GM19239 (cell line): Measurements from ENCODE around the gene NPY2R.

ENCODE experiments used
- DNase-seq: peaks from one replicate; pipeline ENCODE4 v3.0.0; 2011; ENCODE audit warnings: low spot score; ENCODE audit not compliant: insufficient read length
- FAIRE-seq: peaks from 2 replicates; lab custom pipeline; 2011; peaks lifted over from hg19 to GRCh38; lab: Jason Lieb, UNC

Gene NPY2R, protein sequence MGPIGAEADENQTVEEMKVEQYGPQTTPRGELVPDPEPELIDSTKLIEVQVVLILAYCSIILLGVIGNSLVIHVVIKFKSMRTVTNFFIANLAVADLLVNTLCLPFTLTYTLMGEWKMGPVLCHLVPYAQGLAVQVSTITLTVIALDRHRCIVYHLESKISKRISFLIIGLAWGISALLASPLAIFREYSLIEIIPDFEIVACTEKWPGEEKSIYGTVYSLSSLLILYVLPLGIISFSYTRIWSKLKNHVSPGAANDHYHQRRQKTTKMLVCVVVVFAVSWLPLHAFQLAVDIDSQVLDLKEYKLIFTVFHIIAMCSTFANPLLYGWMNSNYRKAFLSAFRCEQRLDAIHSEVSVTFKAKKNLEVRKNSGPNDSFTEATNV

DNA sequence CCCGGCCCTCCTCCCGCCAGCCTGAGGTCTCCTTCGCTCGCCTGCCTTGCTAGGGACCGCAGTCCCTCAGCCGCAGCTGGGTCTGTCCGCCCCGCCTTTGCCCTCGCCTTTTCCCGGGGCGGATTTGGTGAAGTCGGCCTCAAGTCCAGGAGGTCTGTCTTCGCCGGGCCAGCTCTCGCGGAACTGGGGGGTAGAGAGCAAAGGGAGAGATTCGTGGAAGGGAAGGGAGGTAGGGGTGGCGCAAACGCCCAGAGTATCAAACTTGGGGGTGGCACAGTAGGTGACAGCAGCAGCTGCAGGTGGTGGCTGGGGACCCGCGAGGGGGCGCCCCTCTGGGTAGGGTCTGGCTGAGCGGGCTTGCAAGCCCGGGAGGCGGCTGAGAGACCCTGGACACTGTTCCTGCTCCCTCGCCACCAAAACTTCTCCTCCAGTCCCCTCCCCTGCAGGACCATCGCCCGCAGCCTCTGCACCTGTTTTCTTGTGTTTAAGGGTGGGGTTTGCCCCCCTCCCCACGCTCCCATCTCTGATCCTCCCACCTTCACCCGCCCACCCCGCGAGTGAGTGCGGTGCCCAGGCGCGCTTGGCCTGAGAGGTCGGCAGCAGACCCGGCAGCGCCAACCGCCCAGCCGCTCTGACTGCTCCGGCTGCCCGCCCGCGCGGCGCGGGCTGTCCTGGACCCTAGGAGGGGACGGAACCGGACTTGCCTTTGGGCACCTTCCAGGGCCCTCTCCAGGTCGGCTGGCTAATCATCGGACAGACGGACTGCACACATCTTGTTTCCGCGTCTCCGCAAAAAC, at the start of gene NPY2R:
TSS of gene NPY2R (plus strand) at position 379 of the 797 bp plus-strand sequence. CDS start 5,304 bp downstream, outside the sequence.
- FAIRE-seq (no peak), DNase-seq (no peak)

DNA sequence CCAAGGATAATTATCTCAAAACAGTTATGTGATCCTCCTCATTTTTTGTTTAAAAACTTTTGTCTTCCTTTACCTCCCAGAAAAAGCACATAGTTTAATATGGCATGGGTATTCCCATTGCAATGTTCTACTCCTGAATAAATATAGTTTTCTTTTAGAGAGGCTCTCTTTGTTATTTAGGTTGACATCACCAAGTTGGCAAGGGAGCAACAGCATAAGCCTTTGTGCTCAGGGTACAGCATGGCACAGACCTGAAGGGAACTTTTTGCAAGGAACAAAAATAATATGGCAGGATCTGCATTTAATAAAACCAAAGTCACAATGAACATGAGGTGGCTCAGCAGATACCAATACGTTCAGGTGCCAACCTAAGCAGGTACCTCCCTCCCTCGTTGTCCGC, 47.1 kb upstream of the NPY2R start:
- FAIRE-seq = no peak

DNA sequence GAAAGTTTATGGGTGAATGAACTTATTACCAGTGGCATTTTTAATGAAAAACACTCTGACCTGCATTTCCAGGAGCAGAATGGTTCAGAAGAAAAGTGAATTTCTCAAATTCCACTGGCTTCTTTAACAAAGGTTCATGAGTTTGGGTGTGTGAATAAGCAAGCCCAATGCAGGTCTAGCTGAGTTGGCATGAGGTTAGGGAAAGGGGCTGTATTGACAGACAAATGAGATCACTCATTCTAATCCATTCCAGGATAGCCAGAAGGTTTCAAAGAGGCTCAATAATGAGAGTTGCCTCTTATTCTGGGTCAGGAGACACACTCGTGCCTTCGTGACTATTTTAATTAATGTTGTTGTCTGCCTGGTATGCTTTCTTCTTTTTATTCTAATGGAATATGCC, 43.7 kb upstream of the NPY2R start:
- no peak for FAIRE-seq
- DNase-seq = no peak

More for the DNA sequence above, 47.1 kb upstream of the NPY2R start:
- no peak for DNase-seq

DNA sequence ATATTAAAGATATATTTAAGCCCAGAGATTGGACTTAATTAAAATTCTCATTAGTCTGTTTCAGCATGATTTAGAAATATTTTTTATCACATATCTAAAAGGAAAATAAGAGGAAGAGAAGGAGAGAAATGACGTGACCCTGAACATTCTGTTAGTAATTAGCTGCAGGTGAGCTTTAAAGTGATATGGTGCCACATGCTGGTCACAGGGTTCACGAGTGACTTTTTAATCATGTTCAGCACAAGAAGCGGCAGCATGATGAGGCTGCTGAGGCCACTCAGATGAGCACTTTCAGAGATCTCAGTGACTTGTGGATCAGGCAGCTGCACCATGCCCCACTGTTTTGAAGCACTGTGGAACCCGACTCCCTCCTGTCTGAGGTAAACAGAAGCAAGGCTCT, 37.9 kb upstream of the NPY2R start:
- no peak for DNase-seq
- no peak for FAIRE-seq

DNA sequence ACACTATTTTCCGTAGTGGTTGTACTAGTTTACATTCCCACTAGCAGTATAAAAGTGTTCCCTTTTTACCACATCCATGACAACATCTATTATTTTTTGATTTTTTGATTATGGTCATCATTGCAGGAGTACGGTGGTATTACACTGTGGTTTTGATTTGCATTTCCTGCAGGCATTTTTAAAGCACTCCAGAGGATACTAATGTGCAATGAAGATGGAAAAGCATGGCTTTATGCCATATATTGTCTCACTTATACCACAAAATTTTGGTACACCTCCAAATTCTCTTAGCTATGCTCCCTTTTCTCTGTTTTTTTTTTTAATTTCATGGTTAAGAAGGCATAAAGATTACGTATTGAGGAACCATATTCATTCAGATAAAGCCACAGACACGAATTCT, 35.1 kb upstream of the NPY2R start:
- no peak for DNase-seq

DNA sequence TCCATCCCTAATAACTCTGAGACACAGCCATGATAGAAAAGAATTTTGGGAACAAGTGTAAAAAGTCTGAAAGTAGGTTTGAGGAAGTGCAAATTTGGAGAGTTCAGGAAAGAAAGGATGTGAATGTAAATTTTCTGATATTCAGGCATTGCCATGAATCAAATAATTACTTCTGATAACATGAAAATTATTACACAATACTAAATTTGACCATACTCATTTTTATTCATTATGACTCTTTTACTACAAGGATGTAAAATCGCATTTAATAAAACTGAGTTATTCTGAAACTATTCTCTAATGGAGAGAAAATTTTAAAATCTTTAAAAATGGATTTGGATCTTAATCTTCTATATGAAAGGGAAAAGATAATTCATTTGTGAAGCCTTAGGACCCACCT, 33.8 kb upstream of the NPY2R start:
- FAIRE-seq (no peak), DNase-seq (no peak)

More for the DNA sequence above, 35.1 kb upstream of the NPY2R start:
- no peak for FAIRE-seq

DNA sequence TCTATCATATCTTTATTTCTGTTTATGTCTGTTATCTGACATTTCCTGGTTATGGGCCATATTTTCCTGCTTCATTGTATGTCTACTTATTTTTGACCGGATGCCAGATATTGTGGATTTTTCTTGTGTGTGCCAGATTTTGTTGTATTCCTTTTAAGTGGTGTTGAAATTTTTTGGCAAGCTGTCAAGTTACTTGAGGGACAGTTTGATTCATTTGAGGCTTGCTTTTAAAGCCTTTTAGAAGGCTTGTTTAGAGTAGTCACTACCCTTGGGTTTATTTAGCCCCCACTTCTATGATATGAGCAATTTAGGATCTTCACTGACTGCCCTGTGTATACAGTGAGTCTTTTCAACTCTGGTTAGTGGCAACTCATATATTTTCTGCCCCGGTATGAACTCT, 29.2 kb upstream of the NPY2R start:
- DNase-seq (no peak), FAIRE-seq (no peak)

DNA sequence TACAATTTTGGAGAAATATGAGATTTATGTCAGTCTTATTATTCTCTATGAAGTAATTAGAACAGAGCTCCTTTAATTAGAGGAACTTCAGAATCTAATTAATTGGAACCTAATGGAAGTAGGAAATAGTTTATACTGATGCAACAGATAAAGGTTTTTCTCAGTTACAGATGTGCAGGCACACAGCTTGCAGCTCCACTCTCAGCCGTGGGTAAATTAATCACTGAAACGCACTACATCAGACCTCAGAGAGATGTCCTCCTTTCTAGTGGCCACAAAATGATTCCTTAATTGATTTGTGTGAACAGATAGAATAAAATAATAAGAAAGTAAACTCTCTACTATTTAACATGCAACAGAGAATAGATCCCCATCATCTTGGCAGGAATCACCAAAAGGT, 21.5 kb upstream of the NPY2R start:
- DNase-seq = no peak
- no peak for FAIRE-seq

DNA sequence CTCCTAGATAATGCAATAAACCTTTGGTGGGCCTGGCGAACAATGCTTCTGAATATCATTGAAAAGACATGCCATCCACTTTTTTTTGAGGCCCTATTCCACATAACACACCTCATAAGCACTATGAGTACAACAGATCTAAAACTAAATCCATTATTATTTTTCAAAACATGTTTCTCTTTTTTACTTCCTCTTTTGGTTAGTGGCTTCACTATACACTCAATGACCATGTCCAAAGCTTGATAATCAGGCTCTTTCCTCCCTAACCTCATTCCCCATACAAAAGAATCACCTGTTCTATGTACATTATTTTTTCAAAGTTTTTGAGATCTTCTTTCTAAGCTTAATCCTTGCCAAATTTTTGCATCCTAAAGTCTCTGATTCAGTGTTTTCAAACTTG, 20.4 kb upstream of the NPY2R start:
- DNase-seq (no peak), FAIRE-seq (no peak)

DNA sequence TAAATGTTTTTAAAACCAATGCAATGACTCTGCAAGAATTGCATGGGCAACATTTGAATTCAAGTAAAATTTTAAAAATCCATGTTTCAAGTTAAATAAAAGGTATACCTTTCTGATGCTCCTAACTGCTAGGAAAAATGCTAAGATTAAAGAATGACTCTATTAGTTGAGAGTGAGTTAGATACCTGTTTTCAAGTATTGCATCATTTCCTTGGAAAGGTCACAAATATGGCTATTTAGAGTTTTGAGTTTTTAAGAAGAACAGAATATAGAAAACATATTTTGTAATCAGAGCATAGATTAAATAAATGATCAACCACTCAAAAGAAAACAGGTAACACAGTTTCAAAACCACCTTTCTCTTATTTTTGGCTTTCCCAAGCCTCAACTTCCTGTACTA, 18.3 kb upstream of the NPY2R start:
- FAIRE-seq (no peak), DNase-seq (no peak)

DNA sequence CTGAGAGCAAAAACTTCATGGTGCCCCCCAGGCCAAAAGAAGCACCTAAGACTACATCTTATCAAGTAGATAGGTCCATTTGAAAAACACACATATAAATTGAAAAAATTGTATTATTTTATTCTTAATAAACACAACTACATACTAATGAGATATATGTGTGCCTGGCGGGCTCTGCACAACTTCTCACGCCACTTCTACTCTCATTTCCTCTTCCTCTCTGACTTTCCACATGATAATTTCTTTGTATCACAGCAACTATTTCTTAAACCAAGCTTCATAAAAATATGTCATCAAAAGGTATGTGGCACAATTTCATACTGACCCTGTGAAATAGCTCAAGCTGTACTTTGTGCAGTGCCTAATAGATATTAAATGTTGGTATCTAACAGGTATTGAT, 10.7 kb upstream of the NPY2R start:
- FAIRE-seq = no peak

DNA sequence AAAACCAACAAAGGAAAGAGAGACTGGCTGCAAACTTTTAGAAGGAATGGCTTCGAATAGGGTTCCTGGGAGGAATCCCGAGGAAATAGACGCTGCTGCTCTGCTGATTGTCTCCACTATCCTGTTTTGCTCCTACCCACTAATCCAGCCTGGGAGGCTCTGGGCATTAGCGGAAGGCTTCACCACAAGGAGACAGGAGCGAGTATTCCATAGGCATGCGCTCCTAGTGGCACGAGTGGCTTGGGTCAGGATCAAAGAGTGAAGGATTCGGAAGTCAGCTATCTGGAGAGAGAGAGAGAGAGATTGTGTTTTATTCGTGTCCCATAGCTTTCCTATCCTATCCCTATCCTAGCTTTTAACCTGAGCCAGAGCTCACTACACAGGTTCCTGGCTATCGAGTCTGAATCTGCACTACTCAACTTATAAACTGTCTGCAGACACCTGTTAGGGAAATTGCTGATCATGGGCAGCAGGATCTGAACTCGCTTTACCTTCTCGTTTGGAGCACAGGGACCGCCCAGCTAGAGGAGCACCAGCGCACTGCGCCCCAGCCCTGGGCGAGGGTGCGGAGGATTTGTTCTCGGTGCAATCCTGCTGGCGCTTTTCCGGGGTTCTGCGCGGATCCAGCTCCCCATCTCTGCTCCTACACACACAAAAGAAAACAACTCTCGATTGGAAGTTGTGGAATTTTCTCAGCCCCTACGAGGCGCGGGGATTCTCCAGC, 740 bp upstream of the NPY2R start:
- DNase-seq (no peak), FAIRE-seq (no peak)

More for the DNA sequence above, 10.7 kb upstream of the NPY2R start:
- no peak for DNase-seq

DNA sequence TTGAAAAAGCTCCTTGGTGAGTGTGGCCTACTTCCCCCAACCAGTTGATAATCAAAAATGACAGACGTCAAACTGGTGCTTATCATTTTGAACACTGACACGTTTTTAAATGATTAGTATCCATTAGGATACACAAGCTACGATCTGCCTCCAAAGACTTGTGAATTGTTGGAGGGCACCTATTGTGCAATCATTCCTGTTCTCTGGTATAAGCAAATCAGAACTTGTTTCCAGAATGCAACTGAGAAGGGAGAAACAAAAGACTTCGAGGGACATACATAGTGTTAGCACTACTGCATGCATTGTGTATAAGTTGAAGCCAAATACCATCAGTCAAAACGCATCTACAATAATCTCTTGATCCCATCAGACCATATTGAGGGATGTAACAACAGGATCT, 11.6 kb downstream of the NPY2R start:
- DNase-seq (no peak), FAIRE-seq (no peak)

DNA sequence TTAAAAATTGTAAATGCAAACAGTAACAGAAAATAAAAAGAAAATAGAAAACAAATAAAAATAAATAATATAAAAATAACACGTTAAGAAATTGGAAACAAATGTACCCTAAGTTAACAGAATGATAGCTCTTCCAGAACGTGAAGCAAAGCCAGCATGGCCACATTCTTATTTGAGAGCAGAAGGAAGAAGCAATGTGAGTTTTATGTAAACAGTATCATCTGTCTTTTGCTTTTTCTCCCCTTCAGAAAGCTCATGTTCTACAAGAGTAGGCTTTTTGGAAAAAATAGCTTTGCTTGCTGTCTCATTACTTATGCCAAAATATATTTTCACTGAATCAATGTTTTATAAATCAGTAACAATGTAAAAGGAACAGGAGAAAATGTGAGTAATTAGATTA, 18.7 kb downstream of the NPY2R start:
- DNase-seq = no peak
- FAIRE-seq = no peak

DNA sequence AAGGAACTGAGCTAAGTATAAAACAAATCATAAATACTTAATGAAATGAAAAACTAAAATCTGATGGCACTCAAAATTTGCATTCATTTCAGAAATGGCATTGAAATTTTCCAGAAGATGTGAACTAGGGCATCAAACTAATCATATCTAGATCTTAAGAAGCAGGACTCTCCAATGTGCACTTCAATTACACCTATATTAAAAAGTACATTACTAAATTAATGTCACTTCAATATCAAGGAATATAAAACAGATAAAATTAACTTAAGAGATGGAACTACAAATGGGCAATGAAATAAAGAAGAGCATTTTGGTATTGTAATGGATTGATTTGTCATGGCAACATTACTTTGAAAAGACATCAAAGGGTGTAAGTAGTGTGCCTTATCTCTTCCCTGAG, 20.3 kb downstream of the NPY2R start:
- FAIRE-seq = no peak
- no peak for DNase-seq

DNA sequence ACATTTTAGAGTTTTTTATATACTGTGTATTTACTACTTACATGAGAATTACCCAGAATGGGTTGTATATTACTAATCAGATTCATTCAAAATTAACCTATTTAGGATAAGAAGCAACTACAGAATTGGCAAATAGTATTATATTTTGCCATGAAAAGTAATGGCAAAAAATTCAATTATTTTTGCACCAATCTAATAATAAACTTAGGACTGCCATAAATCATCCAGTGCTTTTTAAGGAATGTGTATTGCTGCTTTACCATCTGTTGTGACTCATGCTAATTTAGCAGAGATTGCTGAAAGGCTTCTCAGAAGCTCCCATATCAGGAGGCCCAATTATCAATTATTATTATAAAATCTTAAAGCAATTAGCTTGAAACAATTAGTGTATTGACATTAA, 24.0 kb downstream of the NPY2R start:
- no peak for FAIRE-seq
- no peak for DNase-seq

DNA sequence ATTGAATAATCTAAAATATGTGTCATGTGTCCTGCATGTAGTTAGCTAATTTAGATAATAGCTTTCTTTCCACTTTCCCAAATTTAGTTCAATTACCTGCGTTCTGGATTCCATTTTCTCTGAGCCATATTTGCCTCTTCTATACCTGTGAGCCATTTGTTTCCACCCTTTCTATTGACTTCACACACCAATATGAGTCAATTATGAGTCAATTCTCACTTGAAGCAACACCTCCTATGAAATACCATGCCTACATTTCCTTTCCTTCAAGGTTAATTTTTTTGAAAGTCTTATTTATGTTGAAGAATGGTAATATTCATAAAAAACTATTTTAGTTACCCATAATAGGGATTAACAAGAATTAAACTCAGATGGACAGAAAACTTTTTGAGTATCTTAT, 25.8 kb downstream of the NPY2R start:
- FAIRE-seq = no peak
- no peak for DNase-seq

DNA sequence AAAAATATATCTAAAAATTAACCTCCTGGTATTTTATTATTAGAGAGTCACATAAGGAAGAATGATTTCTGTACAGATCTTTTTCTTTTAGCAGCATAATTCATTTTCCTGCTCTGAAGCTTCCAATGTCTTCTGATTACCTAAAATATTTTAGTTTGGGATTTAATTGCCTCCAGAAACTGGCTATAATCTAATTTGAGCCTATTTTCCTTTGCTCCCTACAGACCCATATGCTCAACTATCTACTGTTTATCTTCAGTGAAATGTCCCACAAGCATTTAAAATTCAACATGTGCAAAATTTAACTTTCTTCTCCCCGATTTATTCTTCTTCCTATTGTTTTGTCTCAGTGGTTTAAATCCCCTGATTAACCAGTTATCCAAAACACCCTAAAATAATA, 29.1 kb downstream of the NPY2R start:
- FAIRE-seq = no peak

DNA sequence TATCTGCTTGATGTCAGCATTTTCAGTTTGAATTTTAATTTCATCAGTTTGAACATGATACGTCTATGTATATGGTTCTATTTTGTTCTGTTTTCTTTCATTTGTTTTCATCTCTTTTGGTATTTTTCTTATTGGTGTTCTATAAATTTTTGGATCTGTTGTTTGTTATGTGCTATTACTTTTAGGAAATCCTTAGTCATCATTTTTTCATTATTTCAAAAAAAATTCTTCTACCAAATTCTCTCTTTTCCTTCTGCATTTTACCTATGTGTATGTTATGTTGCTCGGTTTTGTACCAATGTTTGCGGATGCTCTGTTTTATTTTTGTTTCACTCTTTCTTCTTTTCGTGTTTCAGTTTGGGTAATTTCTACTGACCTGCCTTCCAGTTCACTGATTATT, 32.8 kb downstream of the NPY2R start:
- FAIRE-seq = no peak
- DNase-seq = no peak

More for the DNA sequence above, 29.1 kb downstream of the NPY2R start:
- DNase-seq = no peak

DNA sequence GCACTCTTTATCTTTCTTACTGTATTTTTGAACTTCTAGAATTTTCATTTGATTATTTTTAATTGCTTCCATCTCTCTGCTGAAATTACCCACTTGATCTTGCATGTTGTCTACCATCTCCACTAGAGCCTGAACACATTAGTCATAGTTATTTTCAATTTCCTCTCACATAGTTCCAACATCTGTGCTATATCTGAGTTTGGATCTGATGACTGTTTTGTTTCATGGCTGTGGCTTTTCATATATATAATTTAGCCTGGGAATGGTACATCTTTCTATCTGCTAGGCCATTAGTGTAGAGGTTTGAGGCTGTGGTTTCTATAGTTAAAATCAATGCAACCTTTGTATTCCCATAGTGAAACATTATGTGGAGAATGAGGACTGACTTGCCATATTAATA, 33.2 kb downstream of the NPY2R start:
- DNase-seq (no peak), FAIRE-seq (no peak)

DNA sequence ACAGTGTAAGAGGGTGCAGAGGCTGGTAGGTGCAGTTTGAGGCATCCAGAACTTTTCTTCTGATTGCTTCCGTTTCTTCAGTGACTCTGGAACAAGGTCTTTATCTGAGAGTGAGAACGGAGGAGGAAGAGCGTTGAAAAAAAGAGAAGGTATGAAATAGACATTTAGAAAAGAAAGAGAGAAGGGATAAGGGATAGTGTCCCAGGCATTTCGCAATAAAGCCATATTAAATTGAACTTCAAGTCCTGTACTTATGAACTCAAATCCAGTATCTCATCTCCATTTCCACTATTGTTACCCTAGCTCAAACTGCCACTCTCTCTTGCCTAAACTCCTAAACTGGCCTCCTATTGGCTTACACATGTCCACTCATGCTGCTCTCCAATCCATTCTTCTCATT, 36.7 kb downstream of the NPY2R start:
- no peak for DNase-seq

More for the DNA sequence above, 36.7 kb downstream of the NPY2R start:
- FAIRE-seq = no peak
